ENCODE measurements around the gene SYT7. TPM values are rescaled to one million over a fixed set of nuclear protein-coding genes. Genes with fewer than 3 reads are reported as not detected.
A peak's percentile ranks its signal among the peaks of the same experiment; 100 is the strongest.

The SYT7 gene
- total and polyA plus RNA-seq, 3 donors from 2014 or later: 5.9 to 9.0 (median 8.7) TPM

DNA sequence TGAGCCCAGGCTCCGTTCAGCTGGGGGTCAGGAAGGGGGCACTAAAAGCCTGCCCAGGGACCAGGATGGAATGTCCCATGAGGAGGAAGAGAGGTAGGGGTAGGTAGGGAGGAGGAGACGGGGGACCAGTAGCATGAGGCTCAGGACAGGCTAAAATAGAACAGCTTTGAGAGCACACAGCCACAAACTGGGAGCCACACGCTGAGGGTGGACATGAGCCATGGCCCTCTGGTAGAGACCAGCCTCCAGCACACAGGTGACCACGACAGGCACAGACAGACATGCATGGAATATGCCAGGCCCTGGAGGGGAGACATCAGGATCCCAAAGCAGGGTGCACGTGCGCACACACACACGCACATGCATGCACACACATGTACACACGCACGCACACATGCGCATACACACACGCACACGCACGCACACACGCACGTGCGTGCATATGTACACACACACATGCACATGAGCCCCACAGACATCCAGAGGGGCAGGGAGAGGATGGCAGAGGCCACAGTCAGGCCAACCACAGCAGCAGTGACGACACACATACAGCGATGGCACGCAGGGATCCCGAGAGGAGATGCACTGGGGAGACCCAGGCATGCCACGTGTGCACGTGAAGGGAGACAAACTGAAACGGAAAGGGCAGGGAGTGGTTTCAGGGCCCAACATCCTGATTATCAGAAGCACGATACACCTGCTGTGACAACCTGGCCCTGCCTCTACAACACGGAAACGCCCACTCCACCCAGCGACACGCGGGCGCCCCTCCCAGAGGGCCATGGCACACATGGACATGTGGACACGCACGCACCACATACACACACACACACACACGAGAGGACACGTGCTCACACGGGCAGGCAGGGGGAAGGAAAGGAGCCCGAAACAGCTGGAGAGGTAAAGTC is 46.6 kb downstream of the SYT7 start:
- H3K27me3 ChIP-seq: no peaks in the 10 kb centered on the region
- no peak for DNase-seq
- no peaks in the 10 kb centered on the region for H3K9me3 ChIP-seq
- peaks cover 27% of the 10 kb centered on the region for H3K4me1 ChIP-seq
- 79 to 82% methylated on average over 22 to 36 of the region's 36 CpGs for WGBS, 2 donors
- no peak for TF ChIP-seq POLR2A (IDR thresholded peaks at IDR 0.05)
- TF ChIP-seq, protein P1, sequence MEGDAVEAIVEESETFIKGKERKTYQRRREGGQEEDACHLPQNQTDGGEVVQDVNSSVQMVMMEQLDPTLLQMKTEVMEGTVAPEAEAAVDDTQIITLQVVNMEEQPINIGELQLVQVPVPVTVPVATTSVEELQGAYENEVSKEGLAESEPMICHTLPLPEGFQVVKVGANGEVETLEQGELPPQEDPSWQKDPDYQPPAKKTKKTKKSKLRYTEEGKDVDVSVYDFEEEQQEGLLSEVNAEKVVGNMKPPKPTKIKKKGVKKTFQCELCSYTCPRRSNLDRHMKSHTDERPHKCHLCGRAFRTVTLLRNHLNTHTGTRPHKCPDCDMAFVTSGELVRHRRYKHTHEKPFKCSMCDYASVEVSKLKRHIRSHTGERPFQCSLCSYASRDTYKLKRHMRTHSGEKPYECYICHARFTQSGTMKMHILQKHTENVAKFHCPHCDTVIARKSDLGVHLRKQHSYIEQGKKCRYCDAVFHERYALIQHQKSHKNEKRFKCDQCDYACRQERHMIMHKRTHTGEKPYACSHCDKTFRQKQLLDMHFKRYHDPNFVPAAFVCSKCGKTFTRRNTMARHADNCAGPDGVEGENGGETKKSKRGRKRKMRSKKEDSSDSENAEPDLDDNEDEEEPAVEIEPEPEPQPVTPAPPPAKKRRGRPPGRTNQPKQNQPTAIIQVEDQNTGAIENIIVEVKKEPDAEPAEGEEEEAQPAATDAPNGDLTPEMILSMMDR (IDR thresholded peaks at IDR 0.05): no peak
- no peak overlapping the region for H3K4me3 ChIP-seq
- no peak overlapping the region for H3K27ac ChIP-seq
- no peaks in the 10 kb centered on the region for H3K36me3 ChIP-seq (ENCODE audit: low read depth, missing control alignments)
- intact Hi-C loops (cut with DNase I; ENCODE audit: low total_unique reads): no loop called here

DNA sequence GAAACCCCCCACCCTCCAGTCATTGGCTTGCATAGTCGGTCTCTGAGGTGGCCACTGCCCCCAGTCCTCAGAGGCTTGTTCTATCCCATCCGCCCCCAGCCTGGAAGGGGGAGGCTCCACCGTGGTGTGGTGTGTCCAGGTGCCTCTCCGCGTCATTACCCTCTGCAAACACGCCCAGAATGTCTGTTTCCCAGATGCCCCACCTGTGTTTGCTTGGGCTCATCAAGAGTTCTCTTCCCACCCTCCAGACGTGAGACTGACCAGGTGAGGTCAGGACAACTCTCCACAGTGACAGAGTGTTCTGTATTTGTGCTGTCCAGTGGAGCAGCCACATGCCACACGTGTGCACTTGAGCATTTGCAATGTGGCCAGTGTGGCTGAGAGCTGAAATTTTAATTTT is 47.5 kb downstream of the SYT7 start:
- H3K4me3 ChIP-seq: no peak overlapping the region
- H3K27me3 ChIP-seq: no peaks in the 10 kb centered on the region
- no peak for TF ChIP-seq POLR2A (IDR thresholded peaks at IDR 0.05)
- TF ChIP-seq, protein P1 (IDR thresholded peaks at IDR 0.05): no peak
- H3K36me3 ChIP-seq (ENCODE audit: low read depth, missing control alignments): no peaks in the 10 kb centered on the region
- H3K9me3 ChIP-seq: no peaks in the 10 kb centered on the region
- WGBS, 2 donors: 86 to 100% methylated on average over 4 to 8 of the region's 8 CpGs
- peaks cover 25% of the 10 kb centered on the region for H3K4me1 ChIP-seq
- no peak for DNase-seq
- no peak overlapping the region for H3K27ac ChIP-seq
- intact Hi-C loops (cut with DNase I; ENCODE audit: low total_unique reads): no loop called here

DNA sequence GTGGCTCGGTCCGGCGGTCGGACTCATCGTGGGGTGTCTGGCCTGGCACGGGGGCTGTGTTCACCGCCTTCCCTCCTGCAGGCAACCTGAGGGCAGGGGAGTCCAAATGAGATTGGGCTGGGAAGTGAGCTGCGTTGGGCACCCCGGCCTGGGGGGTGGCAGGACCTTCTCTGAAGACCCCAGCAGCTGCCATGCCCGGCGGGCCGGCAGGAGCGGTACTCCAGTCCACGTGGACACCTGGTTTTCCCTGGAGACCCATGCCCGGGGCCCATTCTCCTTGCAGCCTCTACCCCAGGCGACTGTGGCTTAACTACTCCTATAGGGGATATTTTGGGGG is 47.9 kb downstream of the SYT7 start:
- TF ChIP-seq, protein P1 (IDR thresholded peaks at IDR 0.05): no peak
- TF ChIP-seq POLR2A (IDR thresholded peaks at IDR 0.05): no peak
- intact Hi-C loops (cut with DNase I; ENCODE audit: low total_unique reads): no loop called here
- peaks cover 25% of the 10 kb centered on the region for H3K4me1 ChIP-seq
- no peaks in the 10 kb centered on the region for H3K27me3 ChIP-seq
- H3K9me3 ChIP-seq: no peaks in the 10 kb centered on the region
- H3K36me3 ChIP-seq (ENCODE audit: low read depth, missing control alignments): no peaks in the 10 kb centered on the region
- no peak overlapping the region for H3K4me3 ChIP-seq
- H3K27ac ChIP-seq: no peak overlapping the region
- WGBS, 2 donors: 92 to 100% methylated on average over 8 to 16 of the region's 16 CpGs
- DNase-seq: no peak

DNA sequence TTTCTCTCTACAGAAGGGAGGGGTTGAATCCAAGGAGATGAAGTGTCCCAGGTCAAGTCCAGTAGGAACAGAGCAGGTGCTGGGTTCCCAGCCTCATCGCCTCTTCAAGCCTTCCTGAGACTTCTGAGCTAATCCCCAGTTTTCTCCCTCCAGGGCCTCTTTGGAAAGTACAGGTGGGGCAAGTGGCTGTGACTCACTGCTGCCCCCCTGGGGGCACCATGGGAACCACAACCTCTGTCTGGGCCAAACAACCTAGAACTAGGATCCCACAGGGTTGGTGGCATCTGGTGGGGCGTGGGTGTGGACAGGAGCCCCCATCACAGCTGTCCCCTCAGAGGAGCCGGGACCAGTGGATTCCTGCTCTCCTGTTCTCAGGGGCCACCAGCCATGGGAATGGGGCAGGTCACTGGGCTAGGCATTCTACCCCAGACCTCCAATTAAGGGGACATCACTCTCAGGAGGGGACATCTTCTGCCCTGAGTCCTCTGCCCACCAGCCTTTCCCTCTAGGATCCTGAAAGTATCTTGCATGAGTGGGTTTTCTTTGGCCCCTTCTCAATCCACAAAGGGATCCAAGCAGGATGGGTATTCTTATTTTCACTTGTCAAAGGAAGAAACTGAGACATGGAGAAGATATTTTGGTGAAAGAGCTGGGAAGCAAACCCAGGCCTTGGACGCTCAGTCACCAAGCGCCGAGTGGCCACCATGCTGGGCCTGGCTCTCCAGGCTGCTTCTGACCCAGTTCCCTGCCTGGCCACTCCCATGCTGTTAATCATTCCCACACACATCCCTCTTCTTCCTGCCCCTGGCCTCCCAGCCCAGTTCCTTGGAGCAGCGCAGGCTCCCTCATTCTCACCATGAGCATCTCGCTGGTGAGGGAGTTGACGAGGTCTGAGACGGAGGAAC is 48.5 kb downstream of the SYT7 start:
- no peak for TF ChIP-seq POLR2A (IDR thresholded peaks at IDR 0.05)
- TF ChIP-seq, protein P1 (IDR thresholded peaks at IDR 0.05): peak in 2 of 3 experiments; percentile 45 to 75
- no peaks in the 10 kb centered on the region for H3K36me3 ChIP-seq (ENCODE audit: low read depth, missing control alignments)
- peak; percentile 43 for DNase-seq
- H3K9me3 ChIP-seq: no peaks in the 10 kb centered on the region
- 91 to 92% methylated on average over 8 to 10 of the region's 10 CpGs for WGBS, 2 donors
- no peak overlapping the region for H3K4me3 ChIP-seq
- no peak overlapping the region for H3K27ac ChIP-seq
- H3K4me1 ChIP-seq: peaks cover 19% of the 10 kb centered on the region
- H3K27me3 ChIP-seq: no peaks in the 10 kb centered on the region
- intact Hi-C loops (cut with DNase I; ENCODE audit: low total_unique reads): no loop called here

Measured in testis (tissue), 3 donors.